Ovary (tissue), 9 donors: ENCODE data around the gene TMEM134. TPM values are rescaled to one million over a fixed set of nuclear protein-coding genes. Genes with fewer than 3 reads are reported as not detected.

Experiments
- DNase-seq, 5 donors: peaks; one replicate each; pipeline ENCODE4 v3.0.0-alpha.2; 2019 to 2020
- H3K27ac ChIP-seq, 2 donors: fragments of 200-600 bp; one replicate each; pipeline versions ENCODE4 v1.5.1 to v1.8.0; 2019 to 2022
- H3K27me3 ChIP-seq: fragments of 200-600 bp; one replicate; pipeline ENCODE4 v1.8.0; 2022
- H3K36me3 ChIP-seq: fragments of 200-600 bp; sonication (generic); one replicate; pipeline ENCODE4 v1.5.1; 2019
- H3K4me1 ChIP-seq: one replicate; pipeline ENCODE4 v1.8.1; 2013; ENCODE audit warnings: mild to moderate bottlenecking, moderate library complexity; ENCODE audit not compliant: insufficient read depth
- H3K4me3 ChIP-seq: fragments of 200-600 bp; sonication (generic); one replicate; pipeline ENCODE4 v1.5.1; 2017
- H3K9me3 ChIP-seq, 2 donors: fragments of 200-600 bp in 1 of 2; sonication (generic) in 1 of 2; one replicate each; pipeline versions ENCODE4 v1.5.1 to v1.8.1; 2013 to 2019; ENCODE audit warnings: mild to moderate bottlenecking in 1 of 2, moderate library complexity in 1 of 2
- EP300 ChIP-seq: sonication (generic); formaldehyde crosslinking; IDR thresholded peaks from one replicate; pipeline ENCODE4 v1.6.1; 2017; ENCODE audit warnings: antibody characterized with exemption
- POLR2A ChIP-seq: fragments of 450-650 bp; IDR thresholded peaks from one replicate; pipeline ENCODE4 v1.6.1; 2017; ENCODE audit warnings: antibody characterized with exemption, mild to moderate bottlenecking, moderate library complexity
- WGBS, 3 donors: extraction: QIAGEN DNeasy Blood & Tissue Kit in 1 of 3; methylation state at CpG; one replicate each; pipeline versions ENCODE4 v1.1.5 to v1.1.7; 2013 to 2017; 5-methylcytosine and 5-hydroxymethylcytosine counted together
- intact Hi-C, 4 donors: fragments of 100-400 bp; cut with DNase I; formaldehyde crosslinking; loops; one replicate each; pipeline versions ENCODE4 v1.11.0 to v1.15.1; 2022 to 2023
- polyA plus RNA-seq, 2 donors: library from polyadenylated mRNA; stranded (reverse); fragments of 200-250 nt in 1 of 2; fragments of 350-450 nt in 1 of 2; fragmentation: Illumina TruSeq in 1 of 2; extraction: RNeasy Lipid Tissue Mini Kit (QIAGEN cat#74804) in 1 of 2; gene quantifications; one replicate each; pipeline ENCODE4 v1.2.3, GENCODE V29; 2013 to 2014
- total RNA-seq, 7 donors: library from RNA; depleted of rRNA in 2 of 7; stranded (reverse); fragments of >200 nt in 2 of 7; fragmentation: NEBNext Ultra II Directional in 3 of 7; extraction: Animal tissue kit (Norgen Biotek cat#: 25700) in 3 of 7; gene quantifications; one replicate each; pipeline versions ENCODE4 v1.1.0 to v1.2.4, GENCODE V29; 2016 to 2023
- TF ChIP-seq, protein P1 (sequence below), 3 donors: fragments of 450-650 bp in 2 of 3; fragments of 200-600 bp in 1 of 3; IDR thresholded peaks; one replicate each; pipeline versions ENCODE4 v1.5.1 to v1.8.0; 2016 to 2022; ENCODE audit warnings: antibody characterized with exemption in 3 of 3, mild to moderate bottlenecking in 1 of 3
- donor health status: DM: no; HTN: no; CAD: no; lungs with moderate emphysema.
- donor health status: DM: no; HTN: no; CAD: no.
- donor health status: Bipolar disorder and iron deficiency.
- donor health status: DM: yes; HTN: yes; CAD: no.
- donor health status: DM: no; HTN: no; CAD: no.
- donor health status: DM: yes; HTN: yes; CAD: no.

The TMEM134 gene
- total and polyA plus RNA-seq, 9 donors: 2.7 to 69.8 (median 44.3) TPM

DNA sequence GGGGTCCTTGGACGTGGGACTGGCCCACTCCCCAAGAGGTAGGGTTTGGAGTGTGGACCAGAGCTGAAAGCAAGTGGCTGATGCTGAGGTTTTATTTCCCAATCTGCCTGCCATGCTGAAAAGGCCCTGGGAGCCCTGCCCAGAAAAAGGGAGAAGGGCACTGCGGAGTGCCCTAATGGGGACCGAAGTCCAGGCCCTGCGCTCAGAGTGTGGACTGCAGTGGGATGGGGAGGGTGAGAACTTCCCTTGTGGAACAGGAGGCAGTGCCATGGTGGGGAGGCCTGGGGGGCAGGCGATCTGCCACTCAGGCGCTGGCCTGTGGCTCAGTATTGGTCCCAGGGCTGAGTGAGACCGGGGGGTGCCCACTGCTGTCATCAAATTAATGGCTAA, 20.8 kb downstream of the TMEM134 start:
- Histone ChIP-seq H3K36me3 (no peaks in the 10 kb centered on the region), H3K4me1 (no peaks in the 10 kb centered on the region), H3K4me3 (no peak overlapping the region), H3K9me3 (no peaks in the 10 kb centered on the region), H3K27me3 (no peaks in the 10 kb centered on the region), H3K27ac (no peak overlapping the region)
- 90 to 92% (median 91%) methylated on average over 7 of the region's 7 CpGs for WGBS, 3 donors
- intact Hi-C loops: loop anchor here in 1 of 4 donors (10.0 kb wide), 1 partner anchor 57 kb away; the partner anchor contains the start of genes CDK2AP2 and PITPNM1
- TF ChIP-seq EP300 (no peak), POLR2A (no peak)
- TF ChIP-seq, protein P1, sequence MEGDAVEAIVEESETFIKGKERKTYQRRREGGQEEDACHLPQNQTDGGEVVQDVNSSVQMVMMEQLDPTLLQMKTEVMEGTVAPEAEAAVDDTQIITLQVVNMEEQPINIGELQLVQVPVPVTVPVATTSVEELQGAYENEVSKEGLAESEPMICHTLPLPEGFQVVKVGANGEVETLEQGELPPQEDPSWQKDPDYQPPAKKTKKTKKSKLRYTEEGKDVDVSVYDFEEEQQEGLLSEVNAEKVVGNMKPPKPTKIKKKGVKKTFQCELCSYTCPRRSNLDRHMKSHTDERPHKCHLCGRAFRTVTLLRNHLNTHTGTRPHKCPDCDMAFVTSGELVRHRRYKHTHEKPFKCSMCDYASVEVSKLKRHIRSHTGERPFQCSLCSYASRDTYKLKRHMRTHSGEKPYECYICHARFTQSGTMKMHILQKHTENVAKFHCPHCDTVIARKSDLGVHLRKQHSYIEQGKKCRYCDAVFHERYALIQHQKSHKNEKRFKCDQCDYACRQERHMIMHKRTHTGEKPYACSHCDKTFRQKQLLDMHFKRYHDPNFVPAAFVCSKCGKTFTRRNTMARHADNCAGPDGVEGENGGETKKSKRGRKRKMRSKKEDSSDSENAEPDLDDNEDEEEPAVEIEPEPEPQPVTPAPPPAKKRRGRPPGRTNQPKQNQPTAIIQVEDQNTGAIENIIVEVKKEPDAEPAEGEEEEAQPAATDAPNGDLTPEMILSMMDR (IDR thresholded peaks at IDR 0.05): no peak
- no peak for DNase-seq

DNA sequence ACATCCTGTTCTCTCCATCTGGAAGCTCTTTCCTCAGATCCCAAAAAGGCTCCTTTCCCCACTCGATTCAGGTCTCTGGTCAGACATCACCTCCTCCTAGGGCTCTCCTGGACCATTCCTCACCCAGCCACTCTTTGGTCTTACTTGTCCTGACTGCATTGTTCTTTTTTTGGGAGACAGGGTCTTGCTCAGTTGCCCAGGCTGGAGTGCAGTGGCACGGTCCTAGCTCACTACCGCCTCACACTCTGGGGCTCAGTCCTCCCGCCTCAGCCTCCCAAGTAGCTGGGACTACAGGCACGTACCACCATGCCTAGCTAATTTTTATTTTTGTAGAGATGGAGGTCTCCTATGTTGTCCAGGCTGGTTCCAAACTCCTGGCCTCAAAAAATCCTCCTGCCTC, 23.5 kb downstream of the TMEM134 start:
- 83 to 97% (median 87%) methylated on average over 5 of the region's 5 CpGs for WGBS, 3 donors
- intact Hi-C loops: loop anchor here in 1 of 4 donors (10.0 kb wide), 1 partner anchor 59 kb away; the partner anchor contains the start of genes CDK2AP2 and PITPNM1
- Histone ChIP-seq H3K4me1 (peaks cover 4% of the 10 kb centered on the region), H3K27me3 (no peaks in the 10 kb centered on the region), H3K36me3 (no peaks in the 10 kb centered on the region), H3K9me3 (no peaks in the 10 kb centered on the region), H3K27ac (no peak overlapping the region), H3K4me3 (no peak overlapping the region)
- TF ChIP-seq EP300 (no peak), POLR2A (no peak)
- TF ChIP-seq, protein P1 (IDR thresholded peaks at IDR 0.05): no peak
- DNase-seq: no peak

DNA sequence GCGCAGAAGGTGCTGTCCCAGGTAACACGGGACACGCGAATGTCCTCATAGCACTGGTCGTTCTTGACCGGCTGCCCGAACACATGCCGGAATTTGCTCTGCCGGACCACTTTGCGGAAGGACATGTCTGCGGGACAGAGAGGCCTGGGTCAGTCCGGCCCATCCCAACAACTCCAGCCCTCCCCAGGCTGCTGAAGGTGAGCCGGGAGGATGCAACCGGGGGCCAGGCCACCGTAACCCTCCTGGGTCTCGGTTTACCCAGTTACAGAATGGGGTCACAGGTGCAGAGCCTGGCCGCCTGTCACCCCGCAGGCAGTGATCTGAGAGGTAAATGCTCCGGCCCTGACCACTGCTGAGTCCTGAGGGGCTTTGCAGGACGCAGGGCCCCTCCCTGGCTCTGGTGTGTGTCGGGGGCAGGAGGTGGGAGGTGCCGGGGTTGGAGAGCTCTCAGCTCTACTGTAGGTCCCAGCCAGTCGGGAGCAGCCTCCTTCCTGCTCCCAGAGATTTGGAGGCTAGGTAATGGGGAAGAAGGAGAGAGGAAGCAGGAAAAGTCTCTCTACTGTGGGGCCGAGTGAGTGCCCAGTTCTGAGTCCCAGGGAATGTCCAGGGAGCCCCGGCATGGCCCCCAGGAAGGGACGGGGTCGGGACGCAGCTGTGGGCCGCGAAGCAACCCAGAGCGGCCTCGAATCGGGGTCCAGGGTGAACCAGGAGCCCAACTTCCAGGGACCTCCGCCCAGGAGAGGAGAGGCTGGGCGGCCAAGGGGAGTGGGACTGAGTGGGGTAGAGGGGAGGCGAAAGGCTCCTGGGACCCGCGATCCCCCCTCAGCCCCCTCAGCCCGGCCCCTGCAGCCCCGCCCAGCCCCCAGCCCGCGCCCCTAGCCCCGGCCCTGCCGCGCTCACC, 26.3 kb downstream of the TMEM134 start:
- intact Hi-C loops: loop anchor here in 1 of 4 donors (1.0 to 10.0 kb wide), 2 partner anchors 41 to 62 kb away; partner anchors contain the start of genes CDK2AP2, PITPNM1 and PPP1CA
- peak in 2 of 5 donors; percentile 36 to 43 for DNase-seq
- Histone ChIP-seq H3K4me3 (peak overlapping the region; percentile 69), H3K27ac (peak overlapping the region; percentile 94), H3K27me3 (no peaks in the 10 kb centered on the region), H3K9me3 (no peaks in the 10 kb centered on the region), H3K36me3 (no peaks in the 10 kb centered on the region), H3K4me1 (peaks cover 4% of the 10 kb centered on the region)
- TF ChIP-seq EP300 (no peak), POLR2A (no peak)
- TF ChIP-seq, protein P1 (IDR thresholded peaks at IDR 0.05): no peak
- 27 to 33% (median 31%) methylated on average over 40 to 45 of the region's 45 CpGs for WGBS, 3 donors

DNA sequence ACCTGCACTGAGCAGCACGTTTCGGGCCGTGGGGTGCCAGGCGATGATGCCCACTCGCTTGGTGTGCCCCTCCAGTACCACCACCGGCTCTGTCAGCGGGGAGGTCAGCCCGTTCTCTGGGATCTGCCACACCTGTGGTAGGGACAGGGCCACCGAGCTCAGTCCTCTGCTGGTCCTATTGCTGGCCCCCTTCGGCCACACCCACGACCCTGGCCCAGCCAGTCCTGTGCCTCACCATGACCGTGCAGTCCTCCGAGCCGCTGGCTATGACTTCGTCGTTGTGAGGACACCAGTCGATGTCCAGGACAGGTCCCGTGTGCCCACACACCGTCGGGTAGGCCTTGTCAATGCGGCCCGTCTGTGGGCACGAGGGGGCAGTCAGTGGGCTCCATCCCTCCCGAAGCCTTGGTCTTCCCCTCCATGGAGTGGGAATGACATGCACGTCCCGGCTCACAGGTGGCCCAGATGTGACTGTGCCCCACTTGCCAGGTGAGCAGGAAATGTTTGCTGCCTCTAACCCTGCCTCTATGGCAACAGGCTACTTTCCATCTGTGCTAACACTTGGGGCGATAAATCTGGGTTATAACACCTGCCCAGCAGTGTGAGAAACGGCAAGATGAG, 27.2 kb downstream of the TMEM134 start:
- H3K9me3 ChIP-seq: no peaks in the 10 kb centered on the region
- no peak overlapping the region for H3K4me3 ChIP-seq
- 80 to 83% (median 83%) methylated on average over 27 to 28 of the region's 28 CpGs for WGBS, 3 donors
- H3K36me3 ChIP-seq: no peaks in the 10 kb centered on the region
- peak in 1 of 5 donors; percentile 45 for DNase-seq
- intact Hi-C loops: loop anchor here in 1 of 4 donors (10.0 kb wide), 1 partner anchor 63 kb away; the partner anchor contains the start of genes CDK2AP2 and PITPNM1
- TF ChIP-seq, protein P1 (IDR thresholded peaks at IDR 0.05): no peak
- TF ChIP-seq POLR2A: no peak
- TF ChIP-seq EP300: no peak
- no peaks in the 10 kb centered on the region for H3K27me3 ChIP-seq
- peak overlapping the region in 1 of 2 donors; percentile 94 for H3K27ac ChIP-seq
- H3K4me1 ChIP-seq: peaks cover 4% of the 10 kb centered on the region
